HL-60 (cell line): ENCODE data around the gene ZNF74.
"Not testable (repeated sequence)": the region's sequence is repeated elsewhere in the genome, so short reads cannot be mapped to it uniquely, and the experiment has no call there.

Experiments used
- DNase-seq, 2 experiments: peaks; one replicate each; pipeline ENCODE4 v3.0.0-alpha.2; 2010 to 2020; ENCODE audit warnings: low read depth in 1 of 2, low spot score in 1 of 2
- H3K27ac ChIP-seq: fragments of 250-450 bp; sonication (Bioruptor Pico); replicated peaks from 2 replicates; pipeline ENCODE4 v1.5.1; 2020; ENCODE audit warnings: mild to moderate bottlenecking, moderate library complexity
- H3K27me3 ChIP-seq: fragments of 250-450 bp; sonication (Bioruptor Pico); 2 replicates; pipeline ENCODE4 v1.5.1; 2021; ENCODE audit warnings: mild to moderate bottlenecking, moderate library complexity; ENCODE audit not compliant: insufficient read depth, poor library complexity, severe bottlenecking
- H3K4me3 ChIP-seq: replicated peaks from 2 replicates; pipeline ENCODE4 v1.5.1; 2011; ENCODE audit warnings: mild to moderate bottlenecking, control low read depth, low read length; ENCODE audit not compliant: insufficient read depth
- CTCF ChIP-seq: IDR thresholded peaks from one replicate; pipeline ENCODE4 v1.5.1; 2011; ENCODE audit warnings: low read length, control low read depth, inconsistent platforms; ENCODE audit not compliant: insufficient read depth
- GABPA ChIP-seq: IDR thresholded peaks from 2 replicates; pipeline ENCODE4 v1.6.1; 2012; ENCODE audit warnings: low read depth
- POLR2AphosphoS5 ChIP-seq: IDR thresholded peaks from 2 replicates; pipeline ENCODE4 v1.6.1; 2012; ENCODE audit warnings: low read depth
- REST ChIP-seq: IDR thresholded peaks from 2 replicates; pipeline ENCODE4 v1.6.1; 2012; ENCODE audit warnings: low read depth; ENCODE audit not compliant: insufficient replicate concordance
- SPI1 ChIP-seq: IDR thresholded peaks from 2 replicates; pipeline ENCODE4 v1.6.1; 2012; ENCODE audit warnings: low read depth, mild to moderate bottlenecking, borderline replicate concordance

ZNF74 gene

GRCh38 chr22:20408891-20409290 is 14.9 kb downstream of the ZNF74 start:
- no peak for TF ChIP-seq GABPA
- no peak for TF ChIP-seq SPI1
- no peak for TF ChIP-seq REST
- no peaks in the 10 kb centered on the region for H3K27me3 ChIP-seq
- no peak for DNase-seq

GRCh38 chr22:20409385-20409784 is 15.4 kb downstream of the ZNF74 start:
- not testable (repeated sequence) for H3K4me3 ChIP-seq, DNase-seq, H3K27me3 ChIP-seq, H3K27ac ChIP-seq

More at GRCh38 chr22:20408891-20409290, 14.9 kb downstream of the ZNF74 start:
- H3K4me3 ChIP-seq = no peak overlapping the region
- no peak overlapping the region for H3K27ac ChIP-seq

- Histone ChIP-seq H3K4me3 (no peak overlapping the region), H3K27me3 (no peaks in the 10 kb centered on the region), H3K27ac (no peak overlapping the region)
- DNase-seq = no peak
- TF ChIP-seq GABPA (no peak), POLR2AphosphoS5 (no peak), REST (no peak), SPI1 (no peak), CTCF (no peak)
These were observed 18.7 kb downstream of the ZNF74 start for GRCh38 chr22:20412474-20413216.

- TF ChIP-seq GABPA = no peak
- no peak for TF ChIP-seq SPI1
- no peak for TF ChIP-seq CTCF
- TF ChIP-seq POLR2AphosphoS5 = no peak
- no peak for TF ChIP-seq REST
- no peaks in the 10 kb centered on the region for H3K27me3 ChIP-seq
- DNase-seq = no peak
- H3K4me3 ChIP-seq = no peak overlapping the region
- H3K27ac ChIP-seq = no peak overlapping the region
These were observed 19.5 kb downstream of the ZNF74 start for GRCh38 chr22:20413217-20414058.
